DOHH2 (cell line): ENCODE data around the gene CATSPERD.

ENCODE experiments used
- H3F3A ChIP-seq: fragments of 200-600 bp; sonication (generic), shearing (Covaris generic); 2 replicates; pipeline ENCODE4 v1.6.0; 2016; ENCODE audit warnings: antibody characterized with exemption, mild to moderate bottlenecking; ENCODE audit not compliant: control insufficient read depth, insufficient read depth
- H3K27ac ChIP-seq: fragments of 200-600 bp; sonication (generic); 2 replicates; pipeline ENCODE4 v1.5.1; 2014; ENCODE audit warnings: low read depth, mild to moderate bottlenecking, low read length, moderate library complexity
- H3K27me3 ChIP-seq: fragments of 200-600 bp; sonication (generic); 2 replicates; pipeline ENCODE4 v1.6.1; 2014; ENCODE audit warnings: mild to moderate bottlenecking, low read length, mixed read lengths; ENCODE audit not compliant: control insufficient read depth
- H3K36me3 ChIP-seq: fragments of 200-600 bp; sonication (generic); 2 replicates; pipeline ENCODE4 v1.6.1; 2014; ENCODE audit warnings: mild to moderate bottlenecking, low read length, moderate library complexity, mixed read lengths; ENCODE audit not compliant: control insufficient read depth
- H3K4me1 ChIP-seq: fragments of 200-600 bp; sonication (generic); 2 replicates; pipeline ENCODE4 v1.6.1; 2014; ENCODE audit warnings: mild to moderate bottlenecking, low read length, mixed read lengths; ENCODE audit not compliant: control insufficient read depth
- H3K4me2 ChIP-seq: fragments of 200-600 bp; sonication (generic); 2 replicates; pipeline ENCODE4 v1.6.0; 2014; ENCODE audit warnings: mild to moderate bottlenecking, low read length, moderate library complexity
- H3K4me3 ChIP-seq: fragments of 200-600 bp; sonication (generic); 2 replicates; pipeline ENCODE4 v1.5.1; 2014; ENCODE audit warnings: mild to moderate bottlenecking, low read length, mixed read lengths
- H3K79me2 ChIP-seq: fragments of 200-600 bp; sonication (generic); 2 replicates; pipeline ENCODE4 v1.6.1; 2014; ENCODE audit warnings: mild to moderate bottlenecking, low read length, mixed read lengths; ENCODE audit not compliant: control insufficient read depth
- H3K9me2 ChIP-seq: fragments of 200-600 bp; sonication (generic); replicated peaks from 2 replicates; pipeline ENCODE4 v1.6.1; 2014; ENCODE audit warnings: mild to moderate bottlenecking, low read length, mixed read lengths; ENCODE audit not compliant: control insufficient read depth
- H3K9me3 ChIP-seq: fragments of 200-600 bp; sonication (generic); 2 replicates; pipeline ENCODE4 v1.6.1; 2014; ENCODE audit warnings: antibody characterized with exemption, low read length, mixed read lengths; ENCODE audit not compliant: control insufficient read depth, insufficient read depth
- H4K20me1 ChIP-seq: fragments of 200-600 bp; sonication (generic); 2 replicates; pipeline ENCODE4 v1.6.0; 2014; ENCODE audit warnings: low read depth, mild to moderate bottlenecking, antibody characterized with exemption, low read length, moderate library complexity; ENCODE audit not compliant: control insufficient read depth, insufficient read depth
- CTCF ChIP-seq: fragments of 200-600 bp; sonication (generic); IDR thresholded peaks from one replicate; pipeline ENCODE4 v1.5.1; 2014; ENCODE audit warnings: antibody characterized with exemption, mild to moderate bottlenecking, low read depth, low read length; ENCODE audit not compliant: poor library complexity, severe bottlenecking
- EZH2phosphoT487 ChIP-seq: fragments of 200-600 bp; sonication (generic); IDR thresholded peaks from 2 replicates; pipeline ENCODE4 v1.6.1; 2017; ENCODE audit warnings: borderline replicate concordance, mild to moderate bottlenecking, antibody characterized with exemption, low read length, moderate library complexity, mixed read lengths

CATSPERD gene

GRCh38 chr19:5782322-5782721 lies 61.9 kb downstream of the CATSPERD start:
- Histone ChIP-seq H3K79me2 (no peaks in the 10 kb centered on the region), H3K4me2 (no peak overlapping the region), H3K4me3 (no peak overlapping the region), H4K20me1 (no peaks in the 10 kb centered on the region; the same call in 1 of the 2 replicates), H3F3A (no peaks in the 10 kb centered on the region), H3K4me1 (no peaks in the 10 kb centered on the region), H3K9me2 (no peaks in the 10 kb centered on the region), H3K9me3 (no peaks in the 10 kb centered on the region), H3K36me3 (peaks cover 28% of the 10 kb centered on the region), H3K27me3 (no peaks in the 10 kb centered on the region), H3K27ac (no peak overlapping the region)
- no peak for TF ChIP-seq EZH2phosphoT487
- TF ChIP-seq CTCF = no peak

GRCh38 chr19:5782945-5783919 lies 62.8 kb downstream of the CATSPERD start:
- H3K36me3 ChIP-seq = peaks cover 37% of the 10 kb centered on the region

GRCh38 chr19:5784581-5785147 lies 64.2 kb downstream of the CATSPERD start, which contains the start of gene PRR22:
PRR22 (minus strand) TSS chr19:5784746; CDS start chr19:5784660, 86 bp downstream.
- H3F3A ChIP-seq = no peaks in the 10 kb centered on the region
- no peaks in the 10 kb centered on the region for H3K9me2 ChIP-seq
- peaks cover 12% of the 10 kb centered on the region for H3K79me2 ChIP-seq
- H3K27ac ChIP-seq = no peak within 1 kb of the TSS
- no peak within 1 kb of the TSS for H3K4me2 ChIP-seq
- no peaks in the 10 kb centered on the region for H3K27me3 ChIP-seq
- peaks cover 52% of the 10 kb centered on the region for H3K36me3 ChIP-seq
- no peak within 1 kb of the TSS for H3K4me3 ChIP-seq
- peaks cover under 1% of the 10 kb centered on the region; the same call in 1 of the 2 replicates for H3K4me1 ChIP-seq
- H3K9me3 ChIP-seq = no peaks in the 10 kb centered on the region
- no peak for TF ChIP-seq EZH2phosphoT487
- no peak for TF ChIP-seq CTCF
- no peaks in the 10 kb centered on the region; the same call in 1 of the 2 replicates for H4K20me1 ChIP-seq

More at GRCh38 chr19:5782945-5783919, 62.8 kb downstream of the CATSPERD start:
- no peak overlapping the region for H3K4me2 ChIP-seq
- TF ChIP-seq CTCF (no peak), EZH2phosphoT487 (no peak)
- H3F3A ChIP-seq = no peaks in the 10 kb centered on the region
- no peaks in the 10 kb centered on the region for H3K9me3 ChIP-seq
- H3K4me3 ChIP-seq = no peak overlapping the region
- no peaks in the 10 kb centered on the region; the same call in 1 of the 2 replicates for H4K20me1 ChIP-seq
- H3K79me2 ChIP-seq = 0 out of 2 replicates have a peak, but pooled peaks cover under 1% of the 10 kb centered on the region
- H3K27ac ChIP-seq = no peak overlapping the region
- no peaks in the 10 kb centered on the region for H3K4me1 ChIP-seq
- no peaks in the 10 kb centered on the region for H3K9me2 ChIP-seq
- no peaks in the 10 kb centered on the region for H3K27me3 ChIP-seq
